ENCODE data around the gene CWH43.
"Not testable (repeated sequence)": the region's sequence is repeated elsewhere in the genome, so short reads cannot be mapped to it uniquely, and the experiment has no call there.

Gene CWH43

DNA sequence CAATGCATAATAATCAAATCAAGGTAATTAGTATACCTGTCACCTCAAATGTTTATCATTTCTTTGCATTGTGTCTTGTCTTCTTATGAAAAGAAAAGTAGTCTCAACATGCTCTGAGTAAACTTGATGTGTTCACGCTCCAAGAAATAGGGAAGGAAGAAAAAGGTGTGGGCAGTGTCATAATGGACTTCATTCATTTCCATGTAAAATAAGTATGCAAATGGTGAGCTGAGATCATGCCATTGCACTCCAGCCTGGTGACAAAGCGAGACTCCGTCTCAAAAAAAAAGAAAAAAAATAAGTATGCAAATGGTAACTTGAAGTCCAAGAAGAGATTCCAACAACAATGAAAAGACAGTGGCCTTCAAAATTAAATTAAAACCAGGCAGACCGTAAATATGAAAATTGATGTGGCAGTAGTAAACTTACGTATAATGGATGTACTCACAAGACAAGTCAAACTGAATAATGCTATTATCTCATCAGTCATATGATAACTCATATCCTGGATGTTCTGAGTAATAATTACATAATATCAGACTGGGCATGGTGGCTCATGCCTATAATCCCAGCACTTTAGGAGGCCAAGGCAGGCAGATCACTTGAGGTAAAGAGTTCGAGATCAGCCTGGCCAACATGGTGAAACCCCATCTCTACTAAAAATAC, 6.0 kb upstream of the CWH43 start:
- no peak for DNase-seq

DNA sequence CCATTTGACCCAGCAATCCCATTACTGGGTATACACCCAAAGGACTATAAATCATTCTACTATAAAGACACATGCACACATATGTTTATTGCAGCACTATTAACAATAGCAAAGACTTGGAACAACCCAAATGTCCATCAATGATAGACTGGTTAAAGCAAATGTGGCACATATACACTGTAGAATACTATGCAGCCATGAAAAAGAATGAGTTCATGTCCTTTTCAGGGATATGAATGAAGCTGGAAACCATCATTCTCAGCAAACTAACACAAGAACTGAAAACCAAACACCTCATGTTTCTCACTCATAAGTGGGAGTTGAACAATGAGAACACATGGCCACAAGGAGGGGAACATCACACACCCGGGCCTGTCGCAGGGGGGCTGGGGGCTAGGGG, 2.1 kb upstream of the CWH43 start:
- not testable (repeated sequence) for DNase-seq

DNA sequence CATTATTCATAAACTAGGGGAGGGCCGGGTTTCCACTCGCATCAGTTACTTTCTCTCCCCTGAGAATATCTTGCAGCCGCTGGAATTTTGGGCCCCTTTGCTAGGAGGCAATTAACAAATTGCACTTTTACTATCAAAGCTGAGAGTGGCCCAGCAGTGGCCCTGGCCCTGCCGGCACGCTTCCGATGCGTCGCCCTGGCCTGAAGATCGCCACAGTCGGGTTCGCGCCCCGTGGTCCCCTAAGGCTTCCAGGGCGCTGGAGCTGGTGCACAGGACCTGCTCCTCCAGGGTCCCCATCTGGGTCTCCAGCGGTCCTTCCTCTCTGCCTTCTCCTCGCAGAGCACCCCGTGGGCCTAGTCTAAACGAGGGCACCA, 486 bp upstream of the CWH43 start:
- no peak for DNase-seq

DNA sequence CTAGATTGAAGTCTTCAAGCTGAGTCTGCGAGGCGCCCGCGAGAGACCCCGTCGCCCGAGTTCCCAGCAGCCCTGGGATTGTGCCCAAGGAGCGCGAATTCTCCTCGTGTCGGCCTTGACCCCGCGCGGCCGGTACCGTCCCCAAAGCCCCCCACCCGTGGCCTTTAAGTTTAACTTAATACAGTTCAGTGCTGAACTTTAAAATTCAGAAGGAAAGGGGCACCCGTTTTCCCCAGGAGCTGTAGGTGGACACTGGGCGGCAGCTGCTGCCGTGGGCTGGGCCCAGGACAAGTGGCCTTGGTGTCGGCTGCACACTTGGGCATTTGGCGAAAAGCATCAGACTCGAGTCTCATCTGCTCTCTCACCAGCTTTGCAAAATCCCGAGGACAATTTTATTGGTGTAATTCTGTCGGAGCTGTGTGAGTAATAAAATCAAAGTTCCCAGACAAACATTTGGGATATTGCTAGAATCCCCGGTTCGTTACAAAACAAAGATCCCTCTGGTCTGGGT, 634 bp downstream of the CWH43 start:
- no peak for DNase-seq

DNA sequence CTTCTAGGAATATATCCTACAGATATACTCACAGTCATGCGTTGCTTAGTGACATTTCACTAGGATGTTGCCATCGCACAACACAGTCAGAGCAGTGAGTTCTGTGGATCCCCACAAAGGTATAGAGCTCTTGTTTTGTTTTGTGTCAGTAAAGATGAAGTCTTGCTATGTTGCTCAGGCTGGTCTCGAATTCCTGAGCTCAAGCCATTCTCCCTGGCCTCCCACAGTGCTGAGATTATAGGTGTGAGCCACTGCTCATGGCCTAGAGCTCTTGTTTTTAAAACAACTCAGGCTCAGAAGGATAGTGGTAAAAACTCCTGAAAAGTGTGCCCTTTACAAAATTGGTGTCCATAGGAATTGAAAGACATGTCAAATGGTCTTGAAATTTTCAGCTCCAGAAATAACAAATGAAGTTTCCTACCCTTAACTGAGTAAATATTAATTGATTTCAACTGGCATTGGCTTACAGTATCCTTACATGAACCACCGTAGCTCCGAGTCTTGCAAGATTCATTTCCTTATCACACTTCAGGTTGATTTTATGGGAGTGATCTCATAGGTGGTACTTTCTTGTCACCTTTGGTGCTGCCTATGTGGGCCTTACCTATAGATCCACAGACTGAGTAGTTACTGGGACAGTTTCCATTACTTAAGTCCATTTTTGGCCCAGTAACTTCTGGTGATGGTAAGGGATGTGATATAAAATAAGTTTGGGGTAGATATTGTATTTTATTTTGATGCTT, 3.6 kb downstream of the CWH43 start:
- no peak for DNase-seq

DNA sequence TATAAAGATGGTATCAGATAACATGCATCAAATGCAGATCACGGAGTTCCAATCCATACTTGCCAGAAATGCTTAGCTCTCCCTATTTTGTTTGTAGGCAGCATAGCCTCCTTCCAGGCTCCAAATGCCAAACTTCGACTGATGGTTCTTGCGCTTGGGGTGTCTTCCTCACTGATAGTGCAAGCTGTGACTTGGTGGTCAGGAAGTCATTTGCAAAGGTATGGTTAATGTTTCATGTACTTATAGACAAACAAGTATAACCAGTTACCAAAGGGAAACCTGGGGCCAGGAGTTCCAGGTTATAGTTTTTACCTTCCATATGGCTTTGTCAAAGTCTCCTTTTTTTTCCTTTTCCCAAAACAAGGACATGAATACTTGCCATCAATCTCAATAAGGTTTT, 5.3 kb downstream of the CWH43 start:
- no peak for DNase-seq

DNA sequence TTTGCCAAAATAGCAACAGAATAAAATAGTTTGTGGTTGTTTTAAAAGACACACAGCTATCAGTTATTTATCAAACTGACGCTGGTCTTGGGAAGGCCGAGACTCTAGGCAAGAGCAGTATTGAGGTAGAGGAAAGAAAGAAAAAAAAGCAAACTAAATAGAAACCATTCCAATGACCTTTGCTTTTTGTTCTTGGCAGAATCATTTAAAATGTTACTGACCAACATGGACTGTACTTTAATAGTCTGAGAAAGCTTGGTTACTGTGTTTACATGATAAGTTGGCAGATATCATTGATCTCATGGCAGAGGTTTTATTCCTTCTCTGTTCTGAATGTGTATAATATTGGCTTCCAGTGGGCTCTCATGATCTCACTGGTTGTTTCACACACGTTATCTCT, 11.9 kb downstream of the CWH43 start:
- no peak for DNase-seq

DNA sequence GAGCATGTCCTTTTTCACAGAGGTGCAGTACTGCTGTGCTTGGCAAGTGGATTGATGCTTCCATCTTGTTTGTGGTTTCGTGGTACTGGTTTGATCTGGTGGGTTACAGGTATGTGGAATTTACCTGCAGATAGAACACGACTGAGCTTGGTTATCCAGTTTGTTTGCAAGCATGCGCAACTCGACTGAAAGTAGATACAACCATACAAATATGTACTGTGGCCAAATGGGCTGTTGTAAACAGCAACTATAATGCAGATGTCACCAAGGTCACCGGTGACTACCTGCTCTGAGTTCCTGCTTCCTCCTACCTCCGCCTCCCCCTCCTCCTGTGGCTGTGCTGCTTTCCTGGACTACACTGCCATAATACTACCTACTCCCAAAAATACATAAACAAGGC, 12.4 kb downstream of the CWH43 start:
- DNase-seq: no peak

DNA sequence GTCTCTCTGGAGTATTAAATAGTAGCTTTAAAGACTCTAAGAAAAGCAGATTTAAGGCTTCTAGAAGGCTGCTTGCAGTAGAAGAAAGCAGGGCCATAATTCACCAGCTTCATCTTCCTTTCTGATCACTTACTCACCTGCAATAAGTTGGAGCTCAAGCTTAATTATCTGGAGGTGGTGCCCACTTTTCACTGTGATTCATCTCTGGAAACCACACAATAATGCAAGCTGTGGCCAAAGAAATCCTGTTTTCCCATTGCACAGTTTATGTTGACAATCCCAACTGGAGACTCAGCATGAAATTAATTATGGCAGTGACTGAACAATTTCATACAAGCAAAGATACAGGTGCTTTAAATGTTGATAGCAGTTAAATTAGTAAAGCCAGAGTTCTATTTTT, 14.7 kb downstream of the CWH43 start:
- DNase-seq: no peak

DNA sequence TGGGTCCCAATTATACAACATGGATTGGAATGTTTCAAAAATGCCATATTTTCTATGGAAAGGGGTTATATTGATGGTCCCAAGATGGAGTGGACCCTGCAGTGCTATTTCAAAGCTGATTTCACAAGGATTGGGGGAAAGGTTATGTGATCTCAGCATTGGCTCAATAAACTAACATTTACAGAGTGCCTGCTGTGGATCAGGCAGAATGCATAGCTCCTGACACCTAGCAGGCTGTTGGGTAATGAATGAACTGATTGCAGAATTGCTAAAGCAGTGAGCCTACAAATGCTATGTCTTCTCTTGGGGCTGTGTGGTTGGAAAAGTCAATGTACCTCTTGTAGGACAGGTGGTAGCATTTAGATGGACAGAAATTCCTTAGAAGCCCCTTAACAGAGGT, 16.9 kb downstream of the CWH43 start:
- DNase-seq: no peak

DNA sequence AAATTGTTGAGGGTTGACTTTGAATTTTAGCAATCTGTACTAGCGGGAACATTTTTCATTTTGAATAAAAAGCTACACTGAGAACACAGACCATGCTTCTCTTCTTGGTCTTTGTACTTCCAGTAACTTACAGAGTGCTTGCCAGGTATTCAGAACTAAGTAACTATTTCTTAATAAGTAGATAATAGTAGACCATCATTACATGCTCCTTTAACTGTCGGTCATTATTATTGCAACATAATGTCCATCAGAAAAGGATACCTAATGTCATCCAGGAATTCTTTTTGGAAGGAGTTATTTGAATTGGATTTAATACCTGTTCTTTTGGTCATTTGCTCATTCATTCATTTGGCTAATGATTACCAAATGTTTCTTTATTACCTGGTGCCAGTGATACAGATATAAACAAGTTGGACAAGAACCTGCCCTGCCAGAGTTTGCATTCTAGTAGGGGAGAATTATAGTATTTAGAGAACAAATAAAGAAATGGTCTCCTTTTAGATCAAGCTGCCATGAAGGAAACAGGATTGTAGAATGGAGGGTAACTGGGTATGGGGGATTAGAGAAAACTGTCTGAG, 32.7 kb downstream of the CWH43 start:
- DNase-seq: no peak

DNA sequence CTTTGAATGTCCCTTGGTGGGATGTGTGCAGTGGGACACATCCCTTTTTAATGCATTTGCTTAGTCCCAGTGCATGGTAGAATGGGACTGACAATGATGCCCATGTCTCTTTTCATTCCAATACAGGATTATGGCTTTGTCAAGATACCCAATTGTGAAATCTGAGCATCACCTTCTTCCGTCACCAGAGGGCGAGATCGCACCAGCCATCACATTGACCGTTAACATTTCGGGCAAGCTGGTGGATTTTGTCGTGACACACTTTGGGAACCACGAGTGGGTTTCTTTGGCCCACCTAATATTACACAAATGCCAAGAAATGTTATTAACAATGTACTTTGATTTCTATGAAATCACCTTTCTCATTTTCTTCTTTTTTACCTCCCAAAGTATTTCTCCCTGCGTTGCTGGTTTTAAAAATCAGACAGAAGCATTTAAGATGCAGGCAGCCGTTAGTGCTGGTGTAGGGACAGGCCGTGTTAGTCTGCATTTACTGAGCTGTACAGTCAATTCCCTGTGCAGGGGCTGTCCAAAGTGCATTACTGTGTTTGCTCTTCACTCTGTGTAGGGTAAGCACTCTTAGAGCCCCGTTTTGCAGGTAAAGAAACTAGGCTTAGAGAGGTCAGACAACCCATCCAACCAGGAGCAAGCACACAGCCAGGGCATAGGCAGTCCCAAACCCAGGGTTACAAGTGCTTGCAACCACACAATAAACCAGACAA, 46.5 kb downstream of the CWH43 start:
- peak; percentile 23 for DNase-seq

DNA sequence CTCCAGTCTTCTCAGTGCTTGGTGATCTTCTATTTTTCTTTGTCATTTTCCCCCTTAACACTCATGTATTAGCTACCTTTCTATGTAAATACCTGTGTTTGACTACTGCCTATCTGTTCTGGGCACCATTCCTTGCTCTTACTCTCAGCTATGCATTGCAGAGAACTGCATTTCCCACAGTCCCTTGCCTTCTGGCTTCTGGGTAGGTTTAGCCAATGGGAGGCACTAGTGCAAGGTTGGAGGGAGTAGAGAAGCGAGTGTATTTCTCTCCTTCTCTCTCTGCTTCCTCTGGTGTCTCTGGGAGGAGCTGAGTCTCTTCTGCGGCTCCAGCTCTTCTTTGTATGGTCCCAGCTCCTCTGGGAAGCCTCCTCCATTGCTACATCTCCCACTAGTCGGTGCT, 50.5 kb downstream of the CWH43 start:
- DNase-seq: no peak

DNA sequence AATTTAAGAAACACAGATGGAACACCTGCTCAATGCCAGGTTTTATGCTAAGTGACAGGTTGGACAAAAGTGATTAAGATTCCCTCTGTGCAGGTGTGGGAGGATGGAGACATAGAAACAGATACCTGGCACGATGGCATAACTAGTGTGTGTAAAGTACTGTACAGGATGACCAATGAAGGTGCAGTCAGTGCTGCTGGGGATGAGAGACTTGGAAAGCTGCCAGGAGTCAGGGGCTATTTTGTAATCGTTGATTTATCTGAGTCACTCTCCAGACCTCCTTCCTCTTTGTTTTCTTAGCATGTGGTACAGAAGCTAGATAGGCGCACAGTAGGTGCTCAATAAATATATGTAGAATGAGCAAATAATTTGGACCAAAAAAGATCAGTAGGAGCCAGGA, 58.2 kb downstream of the CWH43 start:
- DNase-seq: no peak

DNA sequence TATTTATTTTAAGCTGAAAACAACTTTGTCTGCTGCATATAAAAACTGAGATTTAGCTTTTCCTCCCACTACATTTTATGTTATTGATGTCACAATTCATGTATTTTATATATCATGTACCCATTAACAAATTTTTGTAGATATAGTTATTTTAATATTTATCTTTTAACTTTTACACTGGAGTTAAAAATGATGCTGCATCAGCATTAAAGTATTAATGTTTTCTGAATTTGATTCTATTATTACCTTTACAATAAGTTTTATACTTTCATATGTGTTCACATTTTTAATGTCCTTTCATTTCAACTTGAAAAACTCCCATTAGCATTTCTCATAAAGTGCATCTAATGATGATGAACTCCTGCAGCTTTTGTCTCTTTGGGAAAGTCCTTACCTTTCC, 72.2 kb downstream of the CWH43 start:
- no peak for DNase-seq

DNA sequence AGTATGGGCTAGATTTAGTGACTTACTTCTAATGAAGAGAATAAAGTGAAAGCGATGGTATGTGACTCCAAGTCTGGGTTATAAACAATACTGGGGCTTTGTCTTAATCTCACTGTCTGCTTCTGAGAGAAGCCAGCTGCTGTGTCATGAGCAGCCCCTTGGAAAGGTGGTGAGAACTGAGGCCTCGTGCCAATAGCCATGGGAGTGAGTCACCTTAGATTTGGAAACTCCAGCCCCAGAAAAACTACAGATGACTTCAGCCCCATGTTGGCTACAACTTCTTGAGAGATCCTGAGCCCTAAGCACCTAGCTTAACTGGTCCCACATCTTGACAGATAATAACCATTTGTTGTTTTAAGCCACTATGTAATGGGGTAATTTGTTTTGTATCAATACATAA, 77.6 kb downstream of the CWH43 start:
- DNase-seq: no peak

DNA sequence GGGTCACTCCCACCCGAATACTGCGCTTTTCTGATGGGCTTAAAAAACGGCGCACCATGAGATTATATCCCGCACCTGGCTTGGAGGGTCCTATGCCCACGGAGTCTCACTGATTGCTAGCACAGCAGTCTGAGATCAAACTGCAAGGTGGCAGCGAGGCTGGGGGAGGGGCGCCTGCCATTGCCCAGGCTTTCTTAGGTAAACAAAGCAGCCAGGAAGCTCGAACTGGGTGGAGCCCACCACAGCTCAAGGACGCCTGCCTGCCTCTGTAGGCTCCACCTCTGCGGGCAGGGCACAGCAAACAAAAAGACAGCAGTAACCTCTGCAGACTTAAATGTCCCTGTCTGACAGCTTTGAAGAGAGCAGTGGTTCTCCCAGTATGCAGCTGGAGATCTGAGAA, 86.1 kb downstream of the CWH43 start:
- not testable (repeated sequence) for DNase-seq

DNA sequence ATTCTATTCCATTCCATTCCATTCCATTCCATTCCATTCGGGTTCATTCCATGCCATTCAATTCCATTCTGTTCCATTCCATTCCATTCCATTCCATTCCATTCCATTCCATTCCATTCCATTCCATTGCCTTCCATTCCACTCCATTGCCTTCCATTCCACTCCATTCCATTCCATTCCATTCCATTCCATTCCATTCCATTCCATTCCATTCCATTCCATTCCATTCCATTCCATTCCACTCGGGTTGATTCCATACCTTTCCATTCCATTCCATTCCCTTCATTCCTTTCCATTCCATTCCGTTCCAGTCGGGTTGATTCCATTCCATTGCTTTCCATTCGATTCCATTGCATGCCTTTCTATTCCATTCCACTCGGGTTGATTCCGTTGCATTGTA, 105.8 kb downstream of the CWH43 start:
- not testable (repeated sequence) for DNase-seq

DNA sequence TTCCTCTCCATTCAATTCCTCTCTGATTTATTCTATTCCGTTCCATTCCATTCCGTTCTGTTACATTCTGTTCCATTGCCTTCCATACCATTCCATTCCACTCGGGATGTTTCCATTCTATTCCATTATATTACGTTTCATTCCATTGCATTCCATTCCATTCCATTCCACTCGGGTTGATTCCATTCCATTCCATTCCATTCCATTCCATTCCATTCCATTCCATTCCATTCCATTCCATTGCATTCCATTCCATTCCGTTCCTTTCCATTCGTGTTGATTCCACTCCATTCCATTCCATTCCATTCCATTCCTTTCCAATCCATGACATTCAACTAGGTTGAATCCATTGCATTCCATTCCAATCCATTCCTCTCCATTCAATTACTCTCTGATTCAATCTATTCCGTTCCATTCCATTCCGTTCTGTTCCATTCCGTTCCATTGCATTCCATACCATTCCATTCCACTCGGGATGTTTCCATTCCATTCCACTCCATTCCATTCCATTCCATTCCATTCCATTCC, 106.6 kb downstream of the CWH43 start:
- not testable (repeated sequence) for DNase-seq

DNA sequence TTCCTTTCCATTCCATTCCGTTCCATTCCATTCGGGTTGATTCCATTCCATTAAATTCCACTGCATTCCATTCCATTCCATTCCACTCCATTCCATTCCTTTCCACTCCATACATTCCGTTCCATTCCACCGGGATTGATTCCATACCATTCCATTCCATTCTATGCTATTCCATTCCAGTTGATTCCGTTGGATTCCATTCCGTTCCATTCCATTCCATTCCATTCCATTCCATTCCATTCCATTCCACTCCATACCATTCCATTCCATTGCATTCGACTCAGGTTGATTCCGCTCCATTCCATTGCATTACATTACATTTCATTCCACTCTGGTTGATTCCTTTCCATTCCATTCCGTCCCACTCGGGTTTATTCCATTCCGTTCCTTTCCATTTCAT, 110.1 kb downstream of the CWH43 start:
- DNase-seq: not testable (repeated sequence)

DNA sequence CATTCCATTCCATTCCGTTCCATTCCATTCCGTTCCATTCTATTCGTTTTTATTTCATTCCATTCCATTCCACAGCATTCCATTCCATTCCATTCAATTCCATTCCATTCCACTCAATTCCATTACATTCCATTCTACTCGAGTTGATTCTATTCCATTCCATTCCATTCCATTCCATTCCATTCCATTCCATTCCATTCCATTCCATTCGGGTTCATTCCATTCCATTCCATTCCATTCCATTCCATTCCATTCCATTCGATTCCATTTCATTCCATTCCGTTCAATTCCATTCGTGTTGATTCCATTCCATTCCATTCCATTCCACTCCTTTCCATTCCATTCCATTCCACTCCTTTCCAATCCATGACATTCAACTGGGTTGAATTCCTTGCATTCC, 110.6 kb downstream of the CWH43 start:
- not testable (repeated sequence) for DNase-seq

DNA sequence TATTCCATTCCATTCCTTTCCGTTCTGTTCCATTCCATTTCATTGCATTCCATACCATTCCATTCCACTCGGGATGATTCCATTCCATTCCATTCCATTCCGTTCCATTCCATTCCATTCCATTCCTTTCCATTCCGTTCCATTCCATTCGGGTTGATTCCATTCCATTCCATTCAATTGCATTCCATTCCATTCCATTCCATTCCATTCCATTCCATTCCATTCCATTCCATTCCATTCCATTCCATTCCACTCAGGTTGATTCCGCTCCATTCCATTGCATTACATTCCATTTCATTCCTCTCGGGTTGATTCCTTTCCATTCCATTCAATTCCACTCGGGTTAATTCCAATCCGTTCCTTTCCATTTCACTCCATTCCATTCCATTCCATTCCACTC, 111.0 kb downstream of the CWH43 start:
- DNase-seq: not testable (repeated sequence)

DNA sequence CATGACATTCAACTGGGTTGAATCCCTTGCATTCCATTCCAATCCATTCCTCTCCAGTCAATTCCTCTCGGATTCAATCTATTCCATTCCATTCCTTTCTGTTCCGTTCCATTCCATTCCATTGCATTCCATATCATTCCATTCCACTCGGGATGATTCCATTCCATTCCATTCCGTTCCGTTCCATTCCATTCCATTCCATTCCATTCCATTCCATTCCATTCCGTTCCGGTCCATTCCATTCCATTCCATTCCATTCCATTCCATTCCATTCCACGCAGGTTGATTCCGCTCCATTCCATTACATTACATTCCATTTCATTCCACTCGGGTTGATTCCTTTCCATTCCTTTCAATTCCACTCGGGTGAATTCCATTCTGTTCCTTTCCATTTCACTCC, 111.4 kb downstream of the CWH43 start:
- not testable (repeated sequence) for DNase-seq
